HCEC 1CT (cell line): Measurements from ENCODE around the gene PDGFB.

ENCODE experiments used
- DNase-seq: peaks from one replicate; pipeline ENCODE4 v3.0.0-alpha.2; 2017

PDGFB gene

GRCh38 chr22:39194098-39194497, 50.7 kb downstream of the PDGFB start:
- no peak for DNase-seq

- DNase-seq = no peak
Measured at GRCh38 chr22:39188809-39189208, 56.0 kb downstream of the PDGFB start.

- no peak for DNase-seq
Measured at GRCh38 chr22:39185601-39186012, 59.2 kb downstream of the PDGFB start.

- DNase-seq = no peak
Measured at GRCh38 chr22:39184586-39185577, 59.9 kb downstream of the PDGFB start.

- DNase-seq = no peak
Measured at GRCh38 chr22:39183991-39184585, 60.7 kb downstream of the PDGFB start.

- no peak for DNase-seq
Measured at GRCh38 chr22:39182478-39183030, 62.2 kb downstream of the PDGFB start.

GRCh38 chr22:39181778-39182177, 63.0 kb downstream of the PDGFB start:
- no peak for DNase-seq

GRCh38 chr22:39181356-39181755, 63.4 kb downstream of the PDGFB start:
- DNase-seq = no peak

GRCh38 chr22:39179841-39180335, 64.9 kb downstream of the PDGFB start:
- DNase-seq = no peak

- no peak for DNase-seq
Measured at GRCh38 chr22:39179401-39179827, 65.4 kb downstream of the PDGFB start.

GRCh38 chr22:39178206-39179111, 66.3 kb downstream of the PDGFB start:
- DNase-seq = peak; percentile 74

GRCh38 chr22:39177791-39178190, 67.0 kb downstream of the PDGFB start:
- DNase-seq = no peak

GRCh38 chr22:39177456-39177775, 67.4 kb downstream of the PDGFB start:
- DNase-seq = no peak

GRCh38 chr22:39176714-39177455, 67.9 kb downstream of the PDGFB start:
- no peak for DNase-seq

- peak; percentile 79 for DNase-seq
Measured at GRCh38 chr22:39176143-39176713, 68.6 kb downstream of the PDGFB start.

- peak; percentile 32 for DNase-seq
Measured at GRCh38 chr22:39175353-39176142, 69.2 kb downstream of the PDGFB start.

- DNase-seq = peak; percentile 83
Measured at GRCh38 chr22:39174498-39175352, 70.1 kb downstream of the PDGFB start.

- DNase-seq = no peak
Measured at GRCh38 chr22:39173787-39174497, 70.8 kb downstream of the PDGFB start.
